Neural progenitor cell (in vitro differentiated cells): ENCODE results near the gene LIMA1. TPM values are rescaled to one million over a fixed set of nuclear protein-coding genes. Genes with fewer than 3 reads are reported as not detected.
"Not testable (repeated sequence)": the region's sequence is repeated elsewhere in the genome, so short reads cannot be mapped to it uniquely, and the experiment has no call there.

Source experiments
- DNase-seq: peaks from one replicate; pipeline ENCODE4 v3.0.0-alpha.2; 2016; ENCODE audit warnings: low spot score
- H2AFZ ChIP-seq: fragments of 200-600 bp; sonication (generic); replicated peaks from 2 replicates; pipeline ENCODE4 v1.6.1; 2016; ENCODE audit warnings: antibody characterized with exemption
- H3F3A ChIP-seq: fragments of 200-600 bp; sonication (generic); 2 replicates; pipeline ENCODE4 v1.6.1; 2016; ENCODE audit warnings: antibody characterized with exemption, low read depth
- H3K27ac ChIP-seq: fragments of 200-600 bp; sonication (generic); 2 replicates; pipeline ENCODE4 v1.5.1; 2016; ENCODE audit warnings: mild to moderate bottlenecking
- H3K27me3 ChIP-seq: fragments of 200-600 bp; sonication (generic); 2 replicates; pipeline ENCODE4 v1.6.1; 2016; ENCODE audit warnings: mild to moderate bottlenecking, moderate library complexity
- H3K36me3 ChIP-seq: fragments of 200-600 bp; sonication (generic); 2 replicates; pipeline ENCODE4 v1.5.1; 2016
- H3K4me1 ChIP-seq: fragments of 200-600 bp; sonication (generic); 2 replicates; pipeline ENCODE4 v1.6.1; 2016; ENCODE audit warnings: mixed run types
- H3K4me2 ChIP-seq: fragments of 200-600 bp; sonication (generic); 2 replicates; pipeline ENCODE4 v1.6.1; 2016
- H3K4me3 ChIP-seq: fragments of 200-600 bp; sonication (generic); 2 replicates; pipeline ENCODE4 v1.5.1; 2016
- H3K79me2 ChIP-seq: fragments of 200-600 bp; sonication (generic); 2 replicates; pipeline ENCODE4 v1.6.1; 2016; ENCODE audit warnings: low read depth
- H3K9ac ChIP-seq: fragments of 200-600 bp; sonication (generic); 2 replicates; pipeline ENCODE4 v1.6.1; 2016
- H3K9me3 ChIP-seq: fragments of 200-600 bp; sonication (generic); 2 replicates; pipeline ENCODE4 v1.5.1; 2016; ENCODE audit warnings: low read depth
- H4K20me1 ChIP-seq: fragments of 200-600 bp; sonication (generic); 2 replicates; pipeline ENCODE4 v1.6.1; 2016; ENCODE audit warnings: low read depth
- H3K27ac Mint-ChIP-seq: 3 replicates; pipeline ENCODE4 v1.8.0; 2021; ENCODE audit warnings: mixed read lengths
- H3K27me3 Mint-ChIP-seq: 2 replicates; pipeline ENCODE4 v1.8.0; 2022; ENCODE audit warnings: low read depth, mild to moderate bottlenecking, inconsistent platforms, moderate library complexity, mixed read lengths; ENCODE audit not compliant: insufficient read depth
- H3K36me3 Mint-ChIP-seq: 3 replicates; pipeline ENCODE4 v1.8.0; 2021; ENCODE audit warnings: mixed read lengths
- H3K4me1 Mint-ChIP-seq: 3 replicates; pipeline ENCODE4 v1.8.0; 2021; ENCODE audit warnings: mixed read lengths
- H3K4me3 Mint-ChIP-seq: 3 replicates; pipeline ENCODE4 v1.8.0; 2021; ENCODE audit warnings: mild to moderate bottlenecking, moderate library complexity, mixed read lengths
- H3K9me3 Mint-ChIP-seq: 3 replicates; pipeline ENCODE4 v1.8.0; 2020; ENCODE audit warnings: mixed read lengths
- EZH2 ChIP-seq: fragments of 200-600 bp; sonication (generic); IDR thresholded peaks from 2 replicates; pipeline ENCODE4 v1.6.1; 2017; ENCODE audit warnings: antibody characterized with exemption, mild to moderate bottlenecking, moderate library complexity
- EZH2phosphoT487 ChIP-seq: fragments of 200-600 bp; sonication (generic); IDR thresholded peaks from 2 replicates; pipeline ENCODE4 v1.6.1; 2017; ENCODE audit warnings: antibody characterized with exemption
- total RNA-seq: library from RNA; depleted of rRNA; stranded (reverse); fragments of >200 nt; gene quantifications from 2 replicates; pipeline ENCODE4 v1.2.3, GENCODE V29; 2015; ENCODE audit warnings: low replicate concordance
- TF ChIP-seq, protein P1 (sequence below): fragments of 200-600 bp; sonication (generic); IDR thresholded peaks from 2 replicates; pipeline ENCODE4 v1.5.1; 2017; ENCODE audit warnings: antibody characterized with exemption, mild to moderate bottlenecking

The LIMA1 gene
- total RNA-seq, 1 donor from 2014 or later: 25.0 TPM

DNA sequence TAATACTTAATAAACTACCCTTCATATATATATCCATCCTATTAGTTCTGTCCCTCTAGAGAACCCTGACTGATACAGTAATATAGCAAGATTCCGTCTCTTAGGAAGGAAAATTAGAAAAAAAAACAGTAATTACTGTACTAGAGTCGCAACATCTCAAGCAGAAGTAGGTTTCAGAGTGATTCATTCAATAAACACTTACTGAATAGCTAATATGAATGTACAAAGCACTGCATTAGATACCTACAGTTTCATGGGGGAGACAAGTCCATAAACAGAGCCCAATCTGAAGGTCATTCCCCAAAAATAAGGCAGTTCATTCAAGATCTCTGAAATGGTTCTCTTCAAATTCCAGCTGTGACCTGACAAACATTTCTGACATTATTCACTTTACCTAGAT is 126.1 kb downstream of the LIMA1 start:
- Histone ChIP-seq H3K27ac (no peak overlapping the region), H3K27me3 (no peaks in the 10 kb centered on the region), H2AFZ (no peak overlapping the region), H3K4me3 (no peak overlapping the region), H3K9me3 (no peaks in the 10 kb centered on the region), H3K4me2 (no peak overlapping the region), H3K4me1 (no peaks in the 10 kb centered on the region), H3K9ac (no peak overlapping the region), H3F3A (no peaks in the 10 kb centered on the region), H3K79me2 (peaks cover 93% of the 10 kb centered on the region), H3K36me3 (no peaks in the 10 kb centered on the region), H4K20me1 (peaks cover 21% of the 10 kb centered on the region)
- Mint-ChIP-seq H3K9me3 (peaks cover 6% of the 10 kb centered on the region), H3K36me3 (peaks cover 20% of the 10 kb centered on the region), H3K4me1 (peaks cover 8% of the 10 kb centered on the region), H3K27me3 (no peaks in the 10 kb centered on the region), H3K4me3 (no peak overlapping the region), H3K27ac (no peak overlapping the region)
- TF ChIP-seq, protein P1, sequence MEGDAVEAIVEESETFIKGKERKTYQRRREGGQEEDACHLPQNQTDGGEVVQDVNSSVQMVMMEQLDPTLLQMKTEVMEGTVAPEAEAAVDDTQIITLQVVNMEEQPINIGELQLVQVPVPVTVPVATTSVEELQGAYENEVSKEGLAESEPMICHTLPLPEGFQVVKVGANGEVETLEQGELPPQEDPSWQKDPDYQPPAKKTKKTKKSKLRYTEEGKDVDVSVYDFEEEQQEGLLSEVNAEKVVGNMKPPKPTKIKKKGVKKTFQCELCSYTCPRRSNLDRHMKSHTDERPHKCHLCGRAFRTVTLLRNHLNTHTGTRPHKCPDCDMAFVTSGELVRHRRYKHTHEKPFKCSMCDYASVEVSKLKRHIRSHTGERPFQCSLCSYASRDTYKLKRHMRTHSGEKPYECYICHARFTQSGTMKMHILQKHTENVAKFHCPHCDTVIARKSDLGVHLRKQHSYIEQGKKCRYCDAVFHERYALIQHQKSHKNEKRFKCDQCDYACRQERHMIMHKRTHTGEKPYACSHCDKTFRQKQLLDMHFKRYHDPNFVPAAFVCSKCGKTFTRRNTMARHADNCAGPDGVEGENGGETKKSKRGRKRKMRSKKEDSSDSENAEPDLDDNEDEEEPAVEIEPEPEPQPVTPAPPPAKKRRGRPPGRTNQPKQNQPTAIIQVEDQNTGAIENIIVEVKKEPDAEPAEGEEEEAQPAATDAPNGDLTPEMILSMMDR: no peak
- TF ChIP-seq EZH2 (no peak), EZH2phosphoT487 (no peak)
- no peak for DNase-seq

DNA sequence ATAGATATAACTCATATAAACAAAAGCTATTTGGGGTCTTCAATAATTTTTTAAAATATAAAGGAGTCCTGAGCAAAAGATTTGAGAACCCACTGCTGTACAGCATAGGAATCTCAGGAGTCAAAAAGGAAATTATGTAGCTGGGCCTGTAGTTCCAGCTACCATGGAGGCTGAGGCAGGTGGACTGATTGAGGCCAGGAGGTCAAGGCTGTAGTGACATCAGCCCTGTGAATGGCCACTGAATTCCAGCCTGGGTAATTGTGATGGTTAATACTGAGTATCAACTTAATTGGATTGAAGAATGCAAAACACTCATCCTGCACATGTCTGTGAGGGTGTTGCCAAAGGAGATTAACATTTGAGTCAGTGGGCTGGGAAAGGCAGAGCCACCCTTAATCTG is 126.7 kb downstream of the LIMA1 start:
- Histone ChIP-seq H3K9ac (no peak overlapping the region), H4K20me1 (peaks cover 27% of the 10 kb centered on the region), H2AFZ (no peak overlapping the region), H3K27ac (no peak overlapping the region), H3K9me3 (no peaks in the 10 kb centered on the region), H3F3A (no peaks in the 10 kb centered on the region), H3K4me3 (no peak overlapping the region), H3K36me3 (no peaks in the 10 kb centered on the region), H3K4me2 (no peak overlapping the region), H3K27me3 (no peaks in the 10 kb centered on the region), H3K4me1 (no peaks in the 10 kb centered on the region), H3K79me2 (peaks cover 92% of the 10 kb centered on the region)
- H3K27ac Mint-ChIP-seq: no peak overlapping the region
- no peaks in the 10 kb centered on the region for H3K27me3 Mint-ChIP-seq
- peaks cover 6% of the 10 kb centered on the region for H3K9me3 Mint-ChIP-seq
- no peak overlapping the region for H3K4me3 Mint-ChIP-seq
- peaks cover 20% of the 10 kb centered on the region for H3K36me3 Mint-ChIP-seq
- H3K4me1 Mint-ChIP-seq: peaks cover 8% of the 10 kb centered on the region
- no peak for DNase-seq
- TF ChIP-seq EZH2phosphoT487 (no peak), EZH2 (no peak)
- TF ChIP-seq, protein P1: no peak

DNA sequence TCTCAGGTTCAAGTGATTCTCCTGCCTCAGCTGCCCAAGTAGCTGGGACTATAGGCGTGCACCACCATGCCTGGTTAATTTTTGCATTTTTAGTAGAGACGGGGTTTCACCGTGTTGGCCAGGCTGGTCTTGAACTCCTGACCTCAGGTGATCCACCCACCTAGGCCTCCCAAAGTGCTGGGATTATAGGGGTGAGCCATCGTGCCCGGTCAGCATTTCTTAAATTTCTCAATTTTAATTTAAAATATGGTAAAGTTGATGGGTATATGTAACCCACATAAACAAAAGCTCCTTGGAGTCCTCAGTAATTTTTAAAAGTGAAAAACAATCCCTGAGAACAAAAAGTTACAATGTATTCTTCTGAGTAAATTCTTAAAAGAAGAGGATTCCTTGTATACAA is 128.4 kb downstream of the LIMA1 start:
- not testable (repeated sequence) for H3K4me3 Mint-ChIP-seq, H3K4me1 ChIP-seq, H3K27me3 ChIP-seq, H3K4me2 ChIP-seq, H3K4me3 ChIP-seq, H3K27ac Mint-ChIP-seq, H3K36me3 ChIP-seq, H3K27ac ChIP-seq, H3K27me3 Mint-ChIP-seq, H3K4me1 Mint-ChIP-seq, H3K9me3 Mint-ChIP-seq, H3F3A ChIP-seq, H3K9ac ChIP-seq, H2AFZ ChIP-seq, DNase-seq, H3K9me3 ChIP-seq
- peaks cover 26% of the 10 kb centered on the region for H4K20me1 ChIP-seq
- H3K79me2 ChIP-seq: peaks cover 92% of the 10 kb centered on the region
- H3K36me3 Mint-ChIP-seq: peaks cover 20% of the 10 kb centered on the region

DNA sequence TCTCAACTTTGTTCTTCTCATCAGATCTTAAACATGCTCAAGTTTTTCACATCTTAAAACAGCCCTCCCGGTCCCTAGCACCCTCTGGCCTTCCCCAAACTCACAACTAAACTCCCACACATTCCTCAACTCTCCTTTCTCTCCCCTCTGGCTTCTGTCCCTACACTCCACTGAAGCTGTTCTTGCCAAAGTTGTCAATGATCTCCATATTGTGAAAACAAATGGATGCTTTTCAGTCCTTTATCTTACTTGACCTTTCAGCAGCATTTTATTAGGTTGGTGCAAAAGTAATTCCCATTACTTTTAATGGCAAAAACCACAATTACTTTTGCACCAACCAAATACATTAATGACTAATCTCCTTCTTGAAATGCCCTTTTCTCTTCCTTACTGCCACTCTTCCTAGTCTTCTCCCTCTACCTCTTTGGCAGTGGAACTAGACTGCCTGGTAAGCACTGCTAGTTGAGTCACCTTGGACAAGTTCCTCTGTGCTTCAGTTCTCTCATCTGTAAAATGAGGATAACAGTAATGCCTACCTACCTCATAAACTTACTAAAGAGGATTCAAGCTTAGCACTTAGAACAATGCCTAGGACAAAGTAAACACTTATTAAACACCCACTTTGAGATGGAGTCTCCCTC is 132.2 kb downstream of the LIMA1 start:
- H3K36me3 Mint-ChIP-seq: peaks cover 2% of the 10 kb centered on the region
- Histone ChIP-seq H3K27me3 (no peaks in the 10 kb centered on the region), H3K9me3 (no peaks in the 10 kb centered on the region), H3K79me2 (peaks cover 85% of the 10 kb centered on the region), H3K9ac (no peak overlapping the region), H3K27ac (peak overlapping the region; percentile 21), H3K4me3 (no peak overlapping the region), H3K4me1 (no peaks in the 10 kb centered on the region), H3F3A (no peaks in the 10 kb centered on the region), H2AFZ (no peak overlapping the region), H3K36me3 (no peaks in the 10 kb centered on the region), H4K20me1 (peaks cover 39% of the 10 kb centered on the region), H3K4me2 (no peak overlapping the region)
- TF ChIP-seq EZH2: no peak
- TF ChIP-seq EZH2phosphoT487: no peak
- TF ChIP-seq, protein P1: no peak
- H3K27me3 Mint-ChIP-seq: no peaks in the 10 kb centered on the region
- no peak overlapping the region for H3K4me3 Mint-ChIP-seq
- H3K9me3 Mint-ChIP-seq: no peaks in the 10 kb centered on the region
- DNase-seq: no peak
- no peak overlapping the region for H3K27ac Mint-ChIP-seq
- no peaks in the 10 kb centered on the region for H3K4me1 Mint-ChIP-seq
